Loucy (cell line): ENCODE results near the gene RBM14.

Experiments used
- EZH2phosphoT487 ChIP-seq: fragments of 200-600 bp; IDR thresholded peaks from 2 replicates; pipeline ENCODE4 v1.6.1; 2018; ENCODE audit warnings: antibody characterized with exemption, mild to moderate bottlenecking, moderate library complexity, borderline replicate concordance
- TF ChIP-seq, protein P1 (sequence below): fragments of 200-600 bp; sonication (generic); conservative IDR thresholded peaks from 2 replicates; pipeline ENCODE4 v1.5.1; 2014; ENCODE audit warnings: mild to moderate bottlenecking, antibody characterized with exemption, low read length

DNA sequence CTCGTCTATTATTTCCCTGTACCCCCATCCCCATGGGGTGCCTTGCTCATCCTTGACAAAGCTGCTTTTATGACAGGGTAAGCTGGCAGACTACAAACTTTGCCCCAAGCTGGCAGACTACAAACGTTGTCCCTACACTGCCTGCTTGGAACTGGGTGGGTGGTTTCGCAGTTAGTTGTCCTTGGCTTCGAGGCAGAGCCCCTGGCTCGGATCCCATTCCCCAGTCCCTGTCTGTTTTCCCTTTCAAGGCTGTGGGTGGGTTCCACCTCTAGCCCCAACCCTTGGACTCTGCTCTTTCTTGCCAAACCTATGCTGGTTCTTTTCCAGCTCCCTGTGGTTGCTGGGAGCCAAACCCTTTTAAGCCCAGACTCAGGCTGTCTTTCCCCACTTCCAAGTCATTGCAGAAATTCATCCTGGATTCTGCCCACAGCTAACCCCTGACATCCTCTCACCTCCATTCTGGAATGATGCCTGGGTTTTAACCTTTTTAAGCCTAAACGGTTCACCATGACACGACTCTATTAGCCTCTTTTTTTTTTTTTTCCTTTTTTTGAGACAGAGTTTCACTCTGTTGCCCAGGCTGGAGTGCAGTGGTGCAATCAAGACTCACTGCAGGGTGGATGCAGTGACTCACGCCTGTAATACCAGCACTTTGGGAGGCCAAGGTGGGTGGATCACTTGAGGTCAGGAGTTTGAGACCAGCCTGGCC lies 9.2 kb upstream of the RBM14 start:
- TF ChIP-seq, protein P1, sequence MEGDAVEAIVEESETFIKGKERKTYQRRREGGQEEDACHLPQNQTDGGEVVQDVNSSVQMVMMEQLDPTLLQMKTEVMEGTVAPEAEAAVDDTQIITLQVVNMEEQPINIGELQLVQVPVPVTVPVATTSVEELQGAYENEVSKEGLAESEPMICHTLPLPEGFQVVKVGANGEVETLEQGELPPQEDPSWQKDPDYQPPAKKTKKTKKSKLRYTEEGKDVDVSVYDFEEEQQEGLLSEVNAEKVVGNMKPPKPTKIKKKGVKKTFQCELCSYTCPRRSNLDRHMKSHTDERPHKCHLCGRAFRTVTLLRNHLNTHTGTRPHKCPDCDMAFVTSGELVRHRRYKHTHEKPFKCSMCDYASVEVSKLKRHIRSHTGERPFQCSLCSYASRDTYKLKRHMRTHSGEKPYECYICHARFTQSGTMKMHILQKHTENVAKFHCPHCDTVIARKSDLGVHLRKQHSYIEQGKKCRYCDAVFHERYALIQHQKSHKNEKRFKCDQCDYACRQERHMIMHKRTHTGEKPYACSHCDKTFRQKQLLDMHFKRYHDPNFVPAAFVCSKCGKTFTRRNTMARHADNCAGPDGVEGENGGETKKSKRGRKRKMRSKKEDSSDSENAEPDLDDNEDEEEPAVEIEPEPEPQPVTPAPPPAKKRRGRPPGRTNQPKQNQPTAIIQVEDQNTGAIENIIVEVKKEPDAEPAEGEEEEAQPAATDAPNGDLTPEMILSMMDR, result no peak
- TF ChIP-seq EZH2phosphoT487, result no peak
